T-helper 17 cell (primary cell): ENCODE measurements around the gene PKD1. TPM values are rescaled to one million over a fixed set of nuclear protein-coding genes. Genes with fewer than 3 reads are reported as not detected.
"Not testable (repeated sequence)": the region's sequence is repeated elsewhere in the genome, so short reads cannot be mapped to it uniquely, and the experiment has no call there.

Experiments
- ATAC-seq: fragments of 150-1000 bp; cut with Tn5 transposase; 2 replicates; pipeline ENCODE4 v1.10.0; 2021; ENCODE audit warnings: mild to moderate bottlenecking, moderate library complexity
- DNase-seq, 3 donors: peaks; one replicate each; pipeline versions ENCODE4 v3.0.0 to v3.0.0-alpha.2; 2020 to 2021
- H3K9me3 ChIP-seq: one replicate; pipeline ENCODE4 v1.7.0; 2013; ENCODE audit warnings: low read length, mild to moderate bottlenecking; ENCODE audit not compliant: control insufficient read depth, poor library complexity, severe bottlenecking
- H3K27ac Mint-ChIP-seq: one replicate; pipeline ENCODE4 v1.8.0; 2022; ENCODE audit warnings: mild to moderate bottlenecking, moderate library complexity, mixed read lengths
- H3K27me3 Mint-ChIP-seq: one replicate; pipeline ENCODE4 v1.8.0; 2022; ENCODE audit warnings: mixed read lengths
- H3K36me3 Mint-ChIP-seq: one replicate; pipeline ENCODE4 v1.8.0; 2022; ENCODE audit warnings: low read depth, mixed read lengths
- H3K4me1 Mint-ChIP-seq: one replicate; pipeline ENCODE4 v1.8.0; 2022; ENCODE audit warnings: mild to moderate bottlenecking, mixed read lengths
- H3K4me3 Mint-ChIP-seq: one replicate; pipeline ENCODE4 v1.8.0; 2022; ENCODE audit warnings: mild to moderate bottlenecking, moderate library complexity, mixed read lengths
- total RNA-seq, 4 donors: library from RNA in 2 of 4; stranded (reverse) in 2 of 4; gene quantifications; one replicate each; pipeline ENCODE4 v1.2.3 and lab custom pipeline; 2022 to 2026

Gene PKD1
- total RNA-seq, 2 donors from 2014 or later: 86.6 to 88.9 TPM

DNA sequence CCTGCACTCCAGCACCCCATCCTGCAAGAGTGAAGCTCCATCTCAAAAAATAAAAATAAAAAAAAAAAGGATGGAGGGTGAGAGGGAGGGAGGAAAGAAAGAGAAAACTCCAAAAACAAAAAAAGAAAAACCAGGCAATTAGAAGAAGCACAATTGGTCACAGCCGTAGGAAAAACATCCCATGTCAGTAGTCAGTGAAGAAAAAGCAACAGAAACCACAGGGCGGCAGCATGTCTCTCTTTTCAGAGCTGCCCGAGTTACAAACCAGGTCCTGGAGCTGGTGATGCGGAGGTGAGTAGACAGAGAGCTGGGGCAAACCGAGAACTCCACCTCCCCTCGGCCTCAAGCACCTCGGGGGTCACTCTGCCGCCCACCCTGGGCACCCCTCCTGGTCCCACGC lies 14.4 kb downstream of the PKD1 start:
- H3K4me1 Mint-ChIP-seq: not testable (repeated sequence)

DNA sequence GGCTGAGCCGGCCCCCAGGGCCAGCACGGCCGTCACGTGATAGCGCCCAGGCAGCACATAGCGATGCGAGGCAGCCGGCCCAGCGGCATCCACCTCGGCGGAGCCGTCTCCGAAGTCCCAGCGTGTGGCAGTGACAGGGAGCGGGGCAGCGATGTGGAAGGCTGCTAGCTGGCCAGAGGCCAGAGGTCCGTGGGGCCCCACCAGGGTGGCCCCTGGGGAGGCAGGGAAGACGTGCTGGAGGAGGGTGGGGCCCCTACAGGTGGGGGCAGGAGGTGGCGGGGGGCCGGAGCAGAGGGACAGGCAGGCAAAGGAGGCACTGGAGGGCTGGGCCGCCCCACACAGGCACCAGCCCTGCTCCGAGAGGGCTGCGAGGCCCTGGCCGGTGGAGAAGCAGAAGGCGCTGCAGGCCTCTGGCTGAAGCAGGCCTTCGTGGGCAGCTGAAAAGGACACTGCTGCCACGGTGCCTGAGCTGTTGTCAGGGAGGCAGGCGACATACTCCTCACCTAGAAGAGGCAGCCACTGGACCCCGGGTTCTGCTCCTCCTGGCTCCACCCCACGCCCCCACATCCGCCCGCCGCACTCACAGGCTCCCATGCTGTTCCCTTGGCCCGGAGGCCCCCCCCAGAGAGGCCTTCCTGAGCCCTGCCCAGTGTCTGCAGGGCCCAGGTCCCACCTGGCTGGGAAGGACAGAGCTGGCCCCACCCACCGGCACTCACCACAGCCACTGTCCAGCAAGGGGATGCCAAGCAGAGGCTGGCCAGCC lies 17.6 kb downstream of the PKD1 start:
- not testable (repeated sequence) for H3K4me1 Mint-ChIP-seq, ATAC-seq, H3K36me3 Mint-ChIP-seq, H3K4me3 Mint-ChIP-seq, DNase-seq, H3K27me3 Mint-ChIP-seq, H3K27ac Mint-ChIP-seq, H3K9me3 ChIP-seq

More for the DNA sequence above, 14.4 kb downstream of the PKD1 start:
- not testable (repeated sequence) for H3K4me3 Mint-ChIP-seq, H3K9me3 ChIP-seq, H3K36me3 Mint-ChIP-seq, DNase-seq, H3K27me3 Mint-ChIP-seq
- ATAC-seq: peak; percentile 67
- H3K27ac Mint-ChIP-seq: peak overlapping the region; percentile 34

DNA sequence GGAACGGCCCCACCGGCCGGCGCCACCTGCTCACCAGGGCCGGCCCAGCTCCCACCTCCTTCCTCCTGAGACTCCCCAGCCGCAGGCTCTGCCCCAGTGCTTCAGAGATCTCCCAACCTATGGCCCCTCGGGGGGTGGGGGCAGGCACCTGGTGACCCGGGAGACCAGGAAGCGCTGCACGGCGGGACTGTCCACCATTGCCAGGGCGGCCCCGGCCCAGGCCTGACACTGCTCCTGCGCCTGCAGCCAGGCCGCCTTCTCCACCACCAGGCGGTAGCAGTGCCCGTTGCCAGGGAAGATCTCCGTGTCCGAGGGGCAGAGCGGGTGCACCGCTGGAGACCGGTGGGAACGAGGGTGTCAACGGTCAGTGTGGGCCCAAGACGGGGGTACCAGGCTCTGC lies 18.4 kb downstream of the PKD1 start:
- not testable (repeated sequence) for H3K4me3 Mint-ChIP-seq, ATAC-seq, H3K36me3 Mint-ChIP-seq, DNase-seq, H3K4me1 Mint-ChIP-seq, H3K27me3 Mint-ChIP-seq, H3K9me3 ChIP-seq, H3K27ac Mint-ChIP-seq

DNA sequence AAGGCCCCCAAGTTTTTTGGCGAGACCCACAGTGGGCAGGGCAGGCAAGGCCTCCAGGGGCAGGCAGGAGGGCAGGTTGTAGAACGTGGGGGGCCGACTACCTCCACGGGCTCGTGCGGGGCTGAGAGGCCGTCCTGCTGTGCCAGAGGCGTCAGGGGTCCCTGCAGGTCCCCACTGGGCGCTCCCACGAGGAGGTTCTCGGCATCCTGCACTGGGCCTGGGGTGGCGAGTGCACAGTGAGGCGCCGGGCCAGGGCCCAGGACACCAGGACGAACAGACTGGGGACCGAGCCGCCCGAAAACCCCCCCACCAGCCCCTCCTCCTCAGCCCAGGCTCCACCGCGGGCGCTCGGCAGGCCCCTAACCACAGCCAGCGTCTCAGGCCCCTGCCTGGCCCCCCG lies 19.3 kb downstream of the PKD1 start:
- H3K27me3 Mint-ChIP-seq, H3K4me3 Mint-ChIP-seq, ATAC-seq, H3K36me3 Mint-ChIP-seq, DNase-seq, H3K9me3 ChIP-seq, H3K4me1 Mint-ChIP-seq, H3K27ac Mint-ChIP-seq: not testable (repeated sequence)

DNA sequence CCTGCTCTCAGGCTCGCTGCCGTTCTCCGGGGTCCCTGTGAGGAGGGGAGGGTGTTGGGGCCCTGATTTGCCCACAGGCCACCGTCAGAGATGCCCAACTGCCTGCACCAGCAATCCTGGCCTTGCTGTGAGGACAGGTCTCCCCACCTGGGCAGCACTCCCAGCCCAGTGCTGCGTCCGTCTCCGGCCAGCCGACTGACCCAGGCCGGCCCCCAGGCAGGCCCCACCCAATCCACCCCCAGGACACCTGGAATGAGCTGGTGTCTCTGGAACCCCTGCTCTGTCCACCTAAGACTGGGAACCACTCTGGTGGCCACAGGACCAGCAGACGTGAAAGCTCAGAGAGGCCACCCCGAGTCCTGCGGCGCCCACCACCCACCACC lies 20.1 kb downstream of the PKD1 start:
- Mint-ChIP-seq H3K36me3 (no peaks in the 10 kb centered on the region), H3K27me3 (no peaks in the 10 kb centered on the region), H3K27ac (no peak overlapping the region), H3K4me1 (peaks cover 4% of the 10 kb centered on the region), H3K4me3 (no peak overlapping the region)
- DNase-seq (no peak), ATAC-seq (no peak)
- no peaks in the 10 kb centered on the region for H3K9me3 ChIP-seq

DNA sequence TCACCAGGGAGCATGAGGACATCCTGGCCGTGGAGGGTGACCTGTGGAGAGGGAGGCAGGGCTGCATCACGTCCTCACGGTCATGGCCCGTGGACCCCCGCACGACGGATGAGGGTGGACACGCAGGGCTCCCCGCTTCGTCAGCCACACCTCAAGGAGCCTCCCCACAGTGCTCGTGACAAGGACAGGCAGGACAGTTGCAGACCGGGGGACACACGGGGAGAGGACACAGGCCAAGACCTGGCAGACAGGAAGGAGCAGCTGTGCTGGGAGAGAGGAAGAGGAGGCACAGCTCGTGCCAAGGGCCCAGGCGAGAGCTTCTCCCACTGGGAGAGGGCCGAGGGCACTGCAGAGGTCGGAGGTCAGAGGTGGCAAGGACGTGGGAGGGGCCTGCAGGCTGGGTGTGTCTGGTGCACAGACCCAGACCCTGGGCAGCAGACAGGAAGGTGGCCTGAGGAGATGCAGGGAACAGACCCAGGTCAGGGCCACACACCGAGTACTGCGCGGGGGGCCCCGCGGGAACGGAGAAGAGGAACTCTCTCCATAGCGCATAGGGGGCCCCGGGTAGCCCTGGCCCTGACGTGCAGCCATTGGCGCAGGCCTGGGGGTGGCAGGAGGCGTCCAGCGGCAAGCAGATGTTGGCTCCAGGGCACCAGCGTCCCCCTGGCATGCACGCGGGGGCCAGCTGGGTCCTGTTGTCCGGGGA lies 20.7 kb downstream of the PKD1 start:
- not testable (repeated sequence) for H3K4me3 Mint-ChIP-seq, H3K9me3 ChIP-seq, H3K36me3 Mint-ChIP-seq, H3K27ac Mint-ChIP-seq, H3K4me1 Mint-ChIP-seq, DNase-seq, ATAC-seq, H3K27me3 Mint-ChIP-seq

DNA sequence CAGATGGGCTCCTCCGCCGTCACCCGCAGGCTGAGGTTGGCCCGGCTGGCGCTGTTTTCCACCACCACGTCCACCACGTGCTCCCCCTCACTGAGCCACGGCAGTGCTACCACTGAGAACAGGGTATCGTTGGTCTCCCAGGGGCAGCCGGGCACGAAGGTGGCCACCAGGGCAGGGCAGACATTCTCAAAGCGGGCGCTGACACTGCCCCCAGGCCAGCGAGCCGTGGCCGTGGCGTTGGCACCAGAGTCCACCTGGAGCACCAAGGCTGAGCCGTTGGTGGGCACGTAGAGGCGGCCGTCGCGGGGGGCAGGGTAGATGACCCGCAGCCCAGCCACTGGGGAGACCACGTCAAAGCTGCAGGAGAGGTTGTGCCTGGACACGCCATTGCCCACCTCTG lies 21.5 kb downstream of the PKD1 start:
- H3K27me3 Mint-ChIP-seq, H3K9me3 ChIP-seq, ATAC-seq, H3K36me3 Mint-ChIP-seq, DNase-seq, H3K27ac Mint-ChIP-seq, H3K4me1 Mint-ChIP-seq, H3K4me3 Mint-ChIP-seq: not testable (repeated sequence)

DNA sequence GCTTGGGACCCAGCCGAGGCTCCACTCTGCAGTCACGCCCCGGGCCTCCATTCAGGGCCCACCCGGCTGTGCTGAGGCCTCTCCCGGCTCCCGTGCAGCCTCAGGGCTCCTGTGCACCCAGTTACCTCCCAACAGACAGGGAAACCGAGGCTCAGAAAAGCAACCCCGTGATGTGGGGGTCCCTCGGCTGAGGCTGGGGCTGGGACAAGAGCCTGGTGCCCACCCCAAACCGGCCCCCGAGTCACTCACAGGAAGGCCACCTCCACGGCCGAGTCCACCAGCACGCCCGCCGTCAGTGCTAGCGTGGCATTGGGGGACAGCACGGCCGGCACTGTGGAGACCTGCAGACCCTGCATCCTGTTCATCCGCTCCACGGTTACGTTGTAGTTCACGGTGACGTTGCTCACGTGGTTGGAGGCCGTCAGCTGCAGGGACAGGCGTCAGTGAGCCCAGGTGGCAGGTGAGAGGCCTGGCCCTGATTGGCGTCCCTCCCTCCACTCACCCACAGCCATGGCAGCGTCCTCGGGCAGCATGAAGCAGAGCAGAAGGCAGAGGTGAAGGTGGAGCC lies 23.1 kb downstream of the PKD1 start:
- H3K27ac Mint-ChIP-seq, H3K4me3 Mint-ChIP-seq, DNase-seq, H3K9me3 ChIP-seq, ATAC-seq, H3K36me3 Mint-ChIP-seq, H3K4me1 Mint-ChIP-seq, H3K27me3 Mint-ChIP-seq: not testable (repeated sequence)

DNA sequence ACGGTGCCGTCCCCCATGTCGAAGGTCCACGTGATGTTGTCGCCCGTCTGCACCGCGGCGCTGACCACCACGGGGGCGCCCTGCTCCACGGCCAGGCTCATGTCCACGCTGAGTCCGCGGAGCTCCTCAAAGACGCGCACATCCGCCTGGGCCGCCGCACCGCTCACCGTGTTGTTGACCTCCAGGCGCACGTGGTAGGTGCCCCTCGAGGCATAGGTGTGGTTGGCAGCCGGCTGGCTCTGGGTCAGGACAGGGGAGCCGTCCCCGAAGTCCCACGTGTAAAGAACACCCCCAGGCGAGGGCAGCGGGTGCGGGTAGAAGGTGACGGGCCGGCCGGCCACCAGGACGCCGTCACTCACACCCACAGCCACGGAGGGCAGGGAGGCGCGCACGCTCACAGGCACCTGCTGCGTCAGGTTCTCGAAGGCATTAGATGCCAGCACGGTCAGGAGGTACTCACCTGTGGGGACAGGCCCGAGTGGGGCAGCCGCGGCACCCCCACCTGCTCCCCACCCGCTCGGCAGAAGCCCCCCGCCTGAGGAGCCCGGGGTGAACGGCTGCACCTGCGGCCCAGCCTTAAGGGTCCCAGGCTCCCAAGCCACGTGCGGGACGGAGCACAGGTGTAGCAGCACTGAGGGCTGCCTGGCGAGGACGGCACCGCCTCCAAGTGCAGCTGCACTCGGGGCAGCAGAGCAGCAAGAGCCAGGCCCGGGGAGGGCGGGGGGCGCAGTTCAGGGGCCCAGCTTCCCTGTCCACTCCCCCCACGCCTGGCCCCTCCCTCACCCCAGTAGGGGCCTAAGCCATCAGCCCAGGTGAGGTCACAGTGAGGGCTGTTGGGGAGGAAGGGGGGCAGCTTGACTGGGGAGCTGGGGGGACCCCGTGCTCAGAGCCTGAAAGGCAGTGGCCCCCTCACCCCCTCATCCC lies 24.0 kb downstream of the PKD1 start:
- H3K4me3 Mint-ChIP-seq, H3K27ac Mint-ChIP-seq, H3K4me1 Mint-ChIP-seq, ATAC-seq, H3K36me3 Mint-ChIP-seq, H3K9me3 ChIP-seq, DNase-seq, H3K27me3 Mint-ChIP-seq: not testable (repeated sequence)

DNA sequence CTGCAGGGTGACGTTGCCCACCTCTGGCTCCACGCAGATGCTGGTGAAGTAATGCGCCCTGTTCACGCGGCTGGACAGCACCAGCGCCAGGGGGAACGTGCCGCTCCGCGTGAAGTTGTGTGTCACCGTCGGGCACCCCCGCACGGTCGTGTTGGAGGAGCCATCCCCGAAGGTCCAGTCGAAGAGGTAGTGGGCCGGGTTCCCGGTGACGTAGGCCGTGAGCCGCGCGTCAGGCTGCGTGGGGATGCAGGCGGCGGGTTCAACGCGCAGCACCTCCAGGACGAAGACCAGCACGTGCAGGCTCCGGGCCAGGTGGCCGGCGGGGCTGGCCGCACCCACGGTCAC lies 24.7 kb downstream of the PKD1 start:
- DNase-seq, H3K36me3 Mint-ChIP-seq, H3K27ac Mint-ChIP-seq, H3K4me1 Mint-ChIP-seq, H3K27me3 Mint-ChIP-seq, H3K9me3 ChIP-seq, H3K4me3 Mint-ChIP-seq, ATAC-seq: not testable (repeated sequence)

DNA sequence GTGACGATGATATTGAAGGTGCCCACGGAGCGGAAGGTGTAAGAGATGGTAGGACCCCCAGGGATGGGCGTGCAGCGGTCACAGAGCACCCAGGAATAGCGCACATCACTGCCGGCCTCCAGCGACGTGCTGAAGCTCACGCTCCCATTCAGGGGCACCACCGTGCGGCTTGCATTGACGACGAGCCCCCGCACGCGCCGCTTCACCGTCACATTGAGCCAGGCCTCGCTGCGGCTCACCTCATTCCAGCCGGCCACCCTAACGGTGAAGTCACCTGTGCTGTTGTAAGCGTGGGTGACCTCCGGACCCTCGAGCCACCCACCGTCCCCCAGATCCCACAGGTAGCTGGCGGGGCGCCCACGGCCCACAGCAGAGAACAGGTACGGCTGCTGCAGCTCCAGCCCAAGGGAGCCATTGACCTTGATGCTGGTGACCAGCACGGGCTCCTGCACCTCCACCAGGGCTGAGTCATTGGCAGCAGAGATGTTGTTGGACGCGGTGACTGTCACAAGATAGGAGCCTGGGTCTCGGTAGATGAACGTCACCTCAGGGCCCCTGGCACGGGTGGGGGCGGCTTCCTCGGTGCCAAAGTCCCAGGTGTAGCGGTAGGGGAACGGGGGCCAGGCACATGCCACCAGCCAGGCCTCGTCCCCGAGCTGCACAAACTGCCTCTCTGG lies 25.2 kb downstream of the PKD1 start:
- H3K4me1 Mint-ChIP-seq, DNase-seq, H3K36me3 Mint-ChIP-seq, H3K9me3 ChIP-seq, H3K4me3 Mint-ChIP-seq, H3K27me3 Mint-ChIP-seq, H3K27ac Mint-ChIP-seq, ATAC-seq: not testable (repeated sequence)

DNA sequence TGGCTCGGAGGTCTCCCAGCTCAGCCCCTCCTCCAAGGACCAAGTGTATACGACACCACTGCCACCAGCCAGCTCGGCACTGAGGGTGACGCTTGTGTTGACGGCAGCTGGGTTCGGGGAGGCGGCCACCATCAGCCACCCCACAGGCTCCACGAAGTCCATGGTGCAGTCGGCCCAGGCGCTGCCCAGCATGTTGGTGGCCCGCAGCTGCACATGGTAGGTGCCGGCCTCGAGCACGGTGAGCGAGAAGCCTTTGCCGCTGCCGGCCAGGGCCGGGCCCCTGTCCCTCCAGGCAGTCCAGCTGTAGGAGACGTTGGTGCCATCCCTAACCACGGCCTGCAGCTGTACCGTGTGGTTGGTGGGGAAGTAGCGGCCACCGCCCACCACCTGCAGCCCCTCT lies 25.8 kb downstream of the PKD1 start:
- not testable (repeated sequence) for H3K4me3 Mint-ChIP-seq, H3K9me3 ChIP-seq, DNase-seq, H3K4me1 Mint-ChIP-seq, H3K27ac Mint-ChIP-seq, H3K36me3 Mint-ChIP-seq, ATAC-seq, H3K27me3 Mint-ChIP-seq

DNA sequence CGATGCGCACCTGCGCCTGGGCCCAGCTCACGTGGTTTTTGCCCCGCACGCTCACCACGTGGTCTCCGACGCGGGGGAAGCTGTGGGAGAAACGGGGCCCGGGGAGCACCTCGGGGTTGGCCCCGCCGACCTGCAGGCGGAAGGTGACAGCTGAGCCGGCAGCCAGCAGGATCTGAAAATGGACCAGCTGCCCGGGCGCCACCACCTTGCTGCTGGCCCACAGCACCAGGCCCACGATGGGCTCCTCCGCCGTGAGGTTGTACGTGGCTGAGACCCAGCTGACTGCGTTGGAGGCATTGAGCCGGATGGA lies 26.5 kb downstream of the PKD1 start:
- not testable (repeated sequence) for H3K4me3 Mint-ChIP-seq, ATAC-seq, DNase-seq, H3K27me3 Mint-ChIP-seq, H3K9me3 ChIP-seq, H3K36me3 Mint-ChIP-seq, H3K4me1 Mint-ChIP-seq, H3K27ac Mint-ChIP-seq
